ENCODE data around the gene FAM72D.
A peak's percentile ranks its signal among the peaks of the same experiment; 100 is the strongest.
"Not testable (repeated sequence)": the region's sequence is repeated elsewhere in the genome, so short reads cannot be mapped to it uniquely, and the experiment has no call there.

FAM72D gene

DNA sequence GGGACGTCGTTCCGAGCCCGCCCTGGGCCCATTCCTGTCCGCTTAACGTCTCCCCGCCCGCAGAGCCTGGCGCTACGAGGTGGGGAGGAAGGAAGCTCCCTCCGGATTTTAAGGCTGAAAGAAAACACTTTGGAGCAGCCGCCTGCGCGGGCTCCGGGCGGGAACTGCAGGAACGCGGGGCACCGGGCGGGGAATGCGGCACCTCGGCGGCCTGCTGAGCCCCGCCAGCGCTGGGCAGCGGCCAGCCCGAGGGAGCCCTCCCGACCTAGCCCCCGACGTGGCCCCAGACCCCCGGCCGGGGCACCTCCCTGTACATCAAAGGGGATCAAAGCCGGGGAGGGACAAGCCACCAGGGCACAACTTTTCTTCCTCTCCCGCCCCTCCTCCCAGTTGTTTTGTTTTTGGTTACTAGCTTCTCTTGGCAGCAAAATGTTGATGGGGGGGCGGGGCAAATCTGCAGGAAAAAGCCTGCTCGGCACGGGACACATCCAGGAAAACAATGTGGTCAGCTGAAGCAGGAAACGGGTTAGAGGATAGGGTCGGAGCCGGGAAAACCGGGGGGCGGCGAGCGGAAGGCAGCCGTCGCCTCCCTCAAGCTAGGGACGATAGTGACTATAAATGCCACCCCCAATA is 2.1 kb upstream of the FAM72D start:
- peak; percentile 7 for DNase-seq

DNA sequence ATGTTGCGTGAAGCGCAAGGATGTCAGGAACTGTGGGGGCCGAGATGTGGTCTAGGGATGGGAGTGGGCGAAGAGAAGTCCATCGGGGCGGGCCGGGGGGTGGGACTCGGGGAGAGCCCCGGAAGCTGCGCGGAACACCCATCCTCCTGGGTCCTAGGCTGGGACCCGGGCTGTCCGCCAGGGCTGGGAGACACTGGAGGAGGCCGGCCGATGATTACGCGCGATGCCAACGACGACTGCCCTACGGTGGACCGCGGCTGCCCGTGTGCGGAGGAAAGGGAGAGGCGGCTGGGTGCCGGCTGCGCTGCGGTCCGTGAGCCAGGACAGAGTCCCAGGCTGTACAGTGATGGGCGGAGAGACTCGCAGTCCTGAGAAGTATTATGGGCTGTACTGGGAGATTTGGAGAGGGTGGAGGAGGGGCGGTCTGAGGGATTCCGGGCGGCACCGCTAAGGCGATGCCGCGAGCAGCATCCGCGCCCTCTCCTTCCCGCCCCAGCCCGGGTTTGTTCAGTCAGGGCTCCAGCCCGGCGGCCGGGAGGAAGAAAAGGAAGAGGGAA is 1.0 kb upstream of the FAM72D start:
- DNase-seq: peak; percentile 4

DNA sequence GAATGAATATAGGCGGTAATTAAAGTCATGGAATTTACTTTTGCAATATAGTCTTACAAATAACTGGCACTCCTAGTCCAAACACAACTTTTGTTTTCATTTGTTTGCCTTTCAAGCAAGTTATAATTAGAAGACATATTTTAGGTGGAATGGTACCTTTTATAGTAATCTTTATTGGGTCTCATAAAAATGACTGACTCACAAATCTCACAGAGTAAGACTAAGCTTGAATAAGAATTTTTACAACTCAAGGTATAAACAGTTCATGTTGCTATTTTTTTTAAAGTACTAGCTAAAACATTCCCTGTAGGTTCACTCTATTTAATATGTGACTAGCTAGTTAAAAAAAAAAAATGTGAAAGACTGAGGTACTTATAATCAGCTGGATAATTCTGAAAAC is 6.0 kb downstream of the FAM72D start:
- not testable (repeated sequence) for DNase-seq

DNA sequence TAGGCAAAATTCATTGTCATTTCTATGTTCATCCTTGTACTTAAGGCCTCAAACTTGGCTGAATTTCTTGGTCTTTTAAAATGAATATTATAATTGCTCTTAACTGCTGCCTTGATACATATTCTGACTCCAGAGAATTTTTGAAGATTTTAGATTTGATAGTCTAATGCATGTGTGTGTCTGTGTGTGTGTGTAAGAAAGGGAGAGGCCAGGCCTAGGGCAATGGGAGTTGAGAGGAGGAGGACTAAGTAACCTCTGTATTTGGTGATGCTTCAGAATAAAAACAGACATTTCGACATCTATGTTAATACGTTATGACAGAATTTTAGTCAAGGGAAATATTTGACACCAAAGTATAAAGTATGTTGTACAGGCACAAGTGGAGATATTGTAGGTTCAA is 7.5 kb downstream of the FAM72D start:
- DNase-seq: not testable (repeated sequence)

DNA sequence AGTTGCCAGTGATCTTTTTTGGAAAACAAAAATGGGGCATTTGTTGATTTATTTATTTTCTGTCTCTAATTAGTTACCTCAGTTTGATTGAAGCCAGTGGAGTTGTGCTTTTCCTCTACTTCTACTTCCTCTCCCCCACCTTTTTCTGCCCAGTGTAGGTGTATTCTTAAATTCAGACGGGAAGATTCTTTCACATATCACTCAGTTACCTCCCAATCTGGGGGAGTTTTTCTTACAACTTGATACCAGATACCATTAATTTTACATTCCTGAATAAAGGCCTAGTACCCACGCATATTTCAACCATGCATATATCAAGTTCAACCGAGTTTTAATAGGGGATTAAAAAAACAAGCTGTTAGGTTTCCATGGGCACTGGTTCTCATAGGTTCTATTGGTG is 15.9 kb downstream of the FAM72D start:
- not testable (repeated sequence) for DNase-seq

DNA sequence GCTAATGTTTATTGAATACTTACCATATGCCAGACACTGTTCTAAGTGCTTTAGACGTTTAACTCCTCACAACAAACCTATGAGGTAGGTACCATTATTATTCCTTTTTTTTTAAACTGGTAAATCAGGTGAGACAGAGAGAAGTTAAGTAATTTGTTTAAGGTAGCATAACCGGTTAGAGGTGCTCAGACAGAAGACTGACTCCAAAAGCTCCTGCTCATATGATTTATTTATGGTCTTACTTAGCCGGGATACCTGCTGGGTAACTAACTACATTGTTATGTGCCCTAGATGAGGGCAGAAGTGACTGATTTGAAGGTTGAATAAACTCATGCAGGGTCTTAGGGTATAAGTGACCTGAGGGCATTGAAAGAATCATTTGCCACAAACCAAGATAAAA is 16.9 kb downstream of the FAM72D start:
- DNase-seq: not testable (repeated sequence)

DNA sequence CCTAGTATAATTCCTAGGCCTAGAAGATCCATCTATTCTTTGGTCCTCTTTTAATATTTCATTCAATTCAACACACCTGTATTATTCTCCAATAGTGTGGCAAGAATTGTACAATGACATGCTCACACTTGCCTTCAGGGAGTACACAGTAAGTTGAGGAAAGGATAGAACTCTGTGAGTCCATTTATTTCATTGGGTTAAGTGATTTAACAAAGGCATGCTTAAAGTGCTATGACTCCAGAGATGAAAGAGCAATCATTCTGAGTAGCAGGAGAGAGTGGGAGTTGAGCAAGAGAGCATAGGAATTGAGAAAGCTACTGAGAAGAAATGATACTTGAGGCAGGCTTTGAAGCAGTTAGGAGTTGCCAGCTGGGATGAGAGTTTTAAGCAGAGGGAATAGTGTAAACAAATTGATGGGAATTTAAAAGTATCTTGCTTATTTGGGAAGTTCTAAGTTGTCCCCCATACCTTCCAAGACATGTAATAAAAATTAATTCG is 18.8 kb downstream of the FAM72D start:
- not testable (repeated sequence) for DNase-seq

DNA sequence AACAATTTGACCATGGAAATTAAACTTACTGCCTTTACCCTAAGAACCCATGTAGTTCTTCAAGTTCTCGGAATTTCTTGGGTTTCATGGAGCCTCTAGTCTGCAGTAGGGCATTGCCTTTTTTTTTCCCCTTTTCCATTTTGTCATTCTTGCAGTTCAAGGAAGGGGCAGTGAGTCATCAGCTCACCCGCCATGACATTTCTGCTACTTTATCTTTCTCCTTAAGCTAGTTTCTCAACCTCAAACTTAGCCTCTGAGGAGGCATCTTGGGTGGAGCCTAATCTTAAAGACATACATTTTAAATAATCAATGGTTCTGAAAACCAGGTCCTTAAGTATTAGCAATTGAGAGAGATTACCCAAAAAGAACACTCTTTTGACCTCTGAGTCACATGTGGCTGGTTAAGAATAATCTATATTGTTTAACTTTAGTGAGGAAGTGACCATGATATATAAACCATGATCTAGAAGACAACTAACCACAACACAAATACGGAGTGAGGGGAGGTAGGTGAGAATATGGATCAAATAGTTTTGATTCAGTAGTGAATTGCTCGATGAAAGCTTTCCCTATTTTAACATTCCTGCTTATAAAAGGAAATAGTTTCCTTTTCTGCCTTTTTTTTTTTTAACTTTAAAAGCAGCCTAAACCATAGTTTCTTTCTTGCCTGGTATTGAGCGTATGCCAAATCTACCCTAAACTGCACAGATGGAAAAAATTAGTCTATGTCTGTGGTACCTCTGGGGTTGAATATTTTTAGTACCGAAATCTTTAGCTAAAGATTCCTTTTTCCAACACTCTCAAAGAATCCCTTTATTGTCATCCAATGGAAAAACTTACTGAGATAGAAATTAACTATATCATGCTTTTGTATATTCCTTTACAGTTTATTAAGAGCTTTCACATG is 20.1 kb downstream of the FAM72D start:
- not testable (repeated sequence) for DNase-seq

DNA sequence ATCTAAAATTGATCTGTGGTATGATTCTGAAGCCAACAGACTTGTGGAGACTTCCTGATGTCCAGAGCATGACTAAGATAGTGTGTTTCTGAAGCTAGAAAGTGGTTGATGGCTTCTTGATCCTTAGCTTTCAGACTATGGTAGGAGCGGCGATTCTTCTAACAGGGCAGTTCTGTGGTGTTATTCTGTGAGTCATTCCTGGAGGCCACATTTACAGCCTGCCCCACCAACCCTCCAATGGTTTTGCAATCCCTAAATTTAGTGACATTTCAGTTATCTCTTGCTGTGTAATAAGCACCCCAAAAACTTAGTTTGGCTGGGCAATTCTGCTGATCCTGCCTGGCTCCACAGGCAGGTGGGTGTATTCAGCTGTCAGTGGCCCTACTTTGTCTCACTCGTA is 24.1 kb downstream of the FAM72D start:
- DNase-seq: not testable (repeated sequence)

DNA sequence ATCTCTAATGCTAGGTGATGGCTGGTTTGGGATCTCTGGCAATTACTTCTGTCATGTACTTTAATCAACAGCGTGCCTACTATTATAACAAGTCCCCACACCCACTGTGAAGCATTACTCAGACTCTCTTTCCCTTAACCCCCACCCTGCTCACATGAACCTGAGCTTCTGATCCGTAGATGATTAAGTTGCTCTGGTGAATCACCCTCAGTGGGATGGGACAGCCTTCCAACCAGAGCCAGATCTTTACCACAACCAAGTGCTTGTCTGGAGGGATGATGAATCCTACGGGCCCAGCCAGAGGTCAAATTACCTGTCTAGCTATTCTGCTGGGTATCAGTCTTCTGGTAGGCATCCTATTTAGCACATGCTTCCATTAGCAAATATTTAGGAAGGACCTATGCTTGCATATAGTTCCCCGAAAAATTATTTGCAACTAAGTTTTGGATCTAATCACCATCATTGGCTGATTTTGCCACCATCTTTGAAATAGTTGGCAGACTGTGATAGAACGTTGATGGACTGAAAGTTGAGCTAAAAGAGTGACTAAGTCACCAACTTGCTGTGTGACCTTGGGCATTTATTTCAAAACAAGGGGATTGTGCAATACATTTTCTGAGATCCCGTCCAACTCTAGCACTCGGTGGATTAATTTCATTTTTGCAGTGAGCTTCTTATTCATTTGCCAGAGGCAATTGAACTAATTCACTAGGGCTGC is 26.7 kb downstream of the FAM72D start:
- not testable (repeated sequence) for DNase-seq

DNA sequence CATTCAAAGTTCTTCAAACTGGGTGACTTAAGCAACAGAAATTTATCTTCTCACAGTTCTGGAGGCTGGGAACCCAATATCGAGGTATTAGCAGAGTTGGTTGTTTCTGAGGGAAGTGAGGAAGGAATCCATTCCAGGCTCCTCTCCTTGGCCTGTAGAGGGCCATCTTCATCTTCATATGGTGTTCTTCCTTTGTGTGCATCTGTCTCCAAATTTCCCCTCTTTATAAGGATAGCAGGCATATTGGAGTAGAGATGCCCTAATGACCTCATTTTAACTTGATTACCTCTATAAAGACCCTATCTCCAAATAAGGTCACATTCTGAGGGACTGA is 27.3 kb downstream of the FAM72D start:
- DNase-seq: not testable (repeated sequence)

DNA sequence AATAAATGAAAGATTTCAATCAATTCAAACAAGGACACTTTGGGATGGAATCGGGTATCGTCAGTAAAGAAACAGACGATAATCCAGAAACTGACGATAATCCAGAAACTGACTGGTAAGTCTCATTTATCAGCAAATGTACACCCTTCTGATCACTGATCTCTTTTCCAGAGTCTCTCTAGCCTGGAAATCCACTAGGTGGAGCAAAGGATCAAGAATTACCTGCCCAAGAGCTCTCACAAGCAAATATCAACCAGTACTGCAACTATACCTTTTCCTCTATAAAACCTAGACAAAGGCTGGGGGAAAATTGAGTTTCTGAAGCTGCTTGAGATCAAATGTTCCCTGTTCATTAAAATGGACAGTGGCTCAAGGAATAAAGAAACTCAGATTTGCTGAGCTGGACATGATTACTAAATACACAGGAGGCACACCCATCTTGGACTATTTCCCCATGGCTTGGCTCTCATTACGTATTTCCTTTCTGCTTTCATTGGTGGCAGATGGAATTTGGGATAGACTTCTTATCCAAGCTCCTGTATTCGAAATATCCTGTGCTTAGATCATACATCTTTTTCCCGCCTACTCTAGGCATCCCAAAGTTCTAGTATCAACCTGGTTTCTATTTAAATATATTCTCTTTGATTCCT is 28.3 kb downstream of the FAM72D start:
- DNase-seq: not testable (repeated sequence)

DNA sequence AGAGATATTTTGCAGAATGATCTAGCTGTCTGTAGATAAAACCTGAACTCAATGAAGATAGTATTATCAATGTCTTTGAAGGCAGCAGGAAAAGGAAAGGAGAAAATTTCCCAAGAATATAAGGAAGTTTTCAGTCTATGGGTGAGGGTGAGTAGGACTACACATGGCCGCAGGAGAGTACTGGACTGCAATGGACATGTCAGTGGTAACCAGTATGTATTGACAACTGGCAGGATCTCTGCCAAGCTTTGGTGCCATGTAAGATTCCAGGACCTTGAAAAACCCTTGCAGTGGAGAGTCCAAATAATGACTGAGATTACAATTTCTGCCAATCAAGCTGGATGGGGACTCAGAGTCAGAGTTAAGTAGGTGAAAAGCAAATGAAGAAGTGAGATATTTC is 29.3 kb downstream of the FAM72D start:
- DNase-seq: not testable (repeated sequence)

DNA sequence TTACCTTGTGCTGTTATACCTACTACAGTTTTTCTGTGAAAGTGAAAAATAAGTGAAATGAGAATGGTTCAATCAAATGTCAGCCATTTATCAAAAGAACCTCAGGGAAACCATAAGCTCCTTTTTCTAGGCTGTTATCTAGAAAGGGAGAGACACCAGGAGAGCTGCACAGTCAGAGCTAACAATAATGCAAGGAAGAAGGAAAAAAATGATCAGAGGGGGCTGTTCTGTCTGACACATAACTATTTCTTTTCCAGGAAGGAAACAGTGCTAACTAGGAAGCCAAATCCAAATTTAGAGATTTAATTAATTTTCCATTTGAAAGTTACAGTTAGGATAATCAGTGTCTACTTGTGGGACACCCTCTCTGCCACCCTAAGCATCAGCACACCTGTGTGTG is 31.4 kb downstream of the FAM72D start:
- DNase-seq: not testable (repeated sequence)

DNA sequence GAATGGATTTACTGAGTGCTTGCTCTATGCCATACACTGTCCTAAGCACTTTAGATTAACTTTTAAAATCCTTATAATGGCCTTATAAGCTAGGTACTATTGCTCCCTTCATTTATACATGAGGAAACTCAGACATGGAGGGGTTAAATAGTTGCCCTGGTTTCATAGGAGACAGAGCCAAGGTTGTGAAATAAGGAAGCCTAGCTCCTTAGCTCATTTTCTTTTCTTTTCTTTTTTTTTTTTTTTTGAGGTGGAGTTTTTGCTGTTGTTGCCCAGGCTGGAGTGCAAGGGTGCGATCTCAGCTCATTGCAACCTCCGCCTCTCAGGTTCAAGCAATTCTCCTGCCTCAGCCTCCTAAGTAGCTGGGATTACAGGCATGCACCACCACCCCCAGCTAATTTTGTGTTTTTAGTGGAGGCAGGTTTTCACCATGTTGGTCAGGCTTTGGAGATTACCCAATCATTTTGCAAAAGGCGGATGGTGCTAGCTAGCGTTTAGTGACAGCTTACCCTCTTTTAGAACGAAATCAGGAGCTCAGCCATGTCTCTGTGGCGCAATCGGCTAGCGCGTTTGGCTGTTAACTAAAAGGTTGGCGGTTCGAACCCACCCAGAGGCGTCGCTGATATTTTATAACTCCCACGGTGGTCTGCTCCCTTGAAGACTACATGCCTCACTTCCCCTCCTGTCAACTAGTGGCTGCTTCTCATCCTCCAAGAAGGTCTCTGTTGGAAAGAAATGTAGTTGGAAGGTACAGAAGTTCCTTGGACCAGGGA is 33.1 kb downstream of the FAM72D start:
- DNase-seq: peak; percentile 2

DNA sequence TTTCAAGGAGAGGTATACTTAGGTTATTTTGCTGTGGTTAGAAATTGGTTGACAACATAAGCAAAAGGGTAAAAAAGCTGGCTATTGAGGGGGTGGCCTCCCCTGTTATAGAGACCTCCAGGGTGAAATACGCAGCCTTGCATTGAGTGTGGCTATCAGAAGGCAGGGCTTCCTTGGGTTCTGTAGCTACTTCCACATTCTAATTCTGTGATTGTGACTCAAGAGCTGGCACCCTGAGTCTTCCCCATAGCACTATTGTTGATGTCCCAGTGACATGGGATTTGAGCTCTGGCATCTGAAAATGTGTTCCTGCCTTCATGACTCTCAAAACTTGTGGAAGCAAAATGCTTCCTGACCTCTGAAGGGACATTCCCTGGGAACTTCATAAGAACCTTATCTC is 38.7 kb downstream of the FAM72D start:
- DNase-seq: not testable (repeated sequence)

DNA sequence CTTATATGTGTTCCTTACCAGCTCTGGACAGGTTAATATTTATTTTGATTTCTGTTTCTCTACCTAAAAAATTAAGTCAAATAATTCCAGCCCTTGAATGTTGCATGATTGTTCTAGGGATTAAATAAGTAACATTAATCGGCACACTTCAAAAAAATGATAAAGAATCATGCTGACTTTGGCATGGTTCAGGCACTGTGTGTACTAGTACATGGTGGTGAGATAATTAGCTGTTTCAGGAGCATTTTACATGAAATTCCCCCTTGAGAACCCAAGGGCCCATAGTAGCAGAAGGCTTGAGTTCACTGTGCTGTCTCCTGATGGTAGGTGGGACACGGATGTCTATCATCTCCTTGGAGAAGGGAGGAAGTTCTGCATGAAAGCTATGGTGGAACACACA is 44.8 kb downstream of the FAM72D start:
- DNase-seq: not testable (repeated sequence)

DNA sequence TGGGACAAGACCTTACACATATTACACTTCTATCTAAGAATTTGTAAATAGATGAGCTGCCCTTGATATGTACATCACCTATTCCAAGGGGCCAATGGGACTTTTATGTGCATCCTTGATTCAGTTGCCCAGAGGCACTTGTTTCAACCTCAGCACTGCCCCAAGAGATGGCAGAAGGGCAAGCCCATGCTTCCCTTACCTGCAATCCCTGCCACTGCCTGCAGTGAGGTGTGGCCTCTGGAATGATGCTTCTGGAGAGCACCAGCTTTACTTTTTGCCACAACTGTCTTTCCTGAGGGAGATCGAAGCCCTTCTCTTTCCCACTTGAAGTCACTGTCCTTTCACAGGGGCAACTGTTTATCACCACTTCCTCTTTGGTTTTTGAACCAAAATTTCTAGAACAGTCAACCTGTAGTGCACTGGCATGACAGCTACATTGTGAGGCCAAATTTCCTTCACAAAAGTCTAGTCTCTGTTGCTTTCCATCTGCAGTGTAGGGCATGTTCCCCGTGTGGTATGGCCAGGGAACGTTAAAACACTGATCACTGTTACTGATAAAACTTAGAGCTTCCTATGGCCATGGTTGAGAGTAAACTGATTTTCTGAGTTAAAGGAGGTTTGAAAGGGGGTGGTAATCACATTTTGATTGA is 48.6 kb downstream of the FAM72D start:
- DNase-seq: not testable (repeated sequence)

DNA sequence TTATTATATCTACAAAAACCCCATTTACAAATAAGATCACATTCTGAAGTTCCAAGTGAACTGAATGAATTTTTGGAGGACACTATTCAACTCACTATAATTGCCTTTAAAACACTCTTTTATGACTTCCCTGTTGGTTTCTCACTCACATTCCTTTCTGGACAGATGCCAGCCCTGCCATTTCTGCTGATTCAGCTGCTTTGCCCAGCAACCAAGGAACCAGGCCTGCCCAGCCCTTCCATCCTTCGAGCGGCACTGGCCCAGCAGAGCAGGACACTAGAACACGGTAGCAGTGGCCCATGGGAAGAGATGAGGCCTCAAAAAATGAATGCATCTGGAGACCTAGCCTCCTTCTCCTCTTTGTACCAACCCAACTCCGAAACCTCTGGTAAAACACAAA is 50.5 kb downstream of the FAM72D start:
- not testable (repeated sequence) for DNase-seq

DNA sequence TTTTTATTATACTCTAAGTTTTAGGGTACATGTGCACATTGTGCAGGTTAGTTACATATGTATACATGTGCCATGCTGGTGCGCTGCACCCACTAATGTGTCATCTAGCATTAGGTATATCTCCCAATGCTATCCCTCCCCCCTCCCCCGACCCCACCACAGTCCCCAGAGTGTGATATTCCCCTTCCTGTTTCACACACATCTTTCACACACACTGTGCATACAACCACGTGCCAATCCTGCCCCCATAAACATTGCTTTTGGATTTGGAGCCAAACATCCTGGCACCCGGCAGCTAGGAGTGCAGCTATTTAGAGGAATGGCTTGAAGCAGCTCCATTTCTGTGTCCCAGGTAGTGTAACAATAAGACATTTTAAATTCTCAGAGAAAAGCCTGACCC is 51.4 kb downstream of the FAM72D start:
- DNase-seq: not testable (repeated sequence)

DNA sequence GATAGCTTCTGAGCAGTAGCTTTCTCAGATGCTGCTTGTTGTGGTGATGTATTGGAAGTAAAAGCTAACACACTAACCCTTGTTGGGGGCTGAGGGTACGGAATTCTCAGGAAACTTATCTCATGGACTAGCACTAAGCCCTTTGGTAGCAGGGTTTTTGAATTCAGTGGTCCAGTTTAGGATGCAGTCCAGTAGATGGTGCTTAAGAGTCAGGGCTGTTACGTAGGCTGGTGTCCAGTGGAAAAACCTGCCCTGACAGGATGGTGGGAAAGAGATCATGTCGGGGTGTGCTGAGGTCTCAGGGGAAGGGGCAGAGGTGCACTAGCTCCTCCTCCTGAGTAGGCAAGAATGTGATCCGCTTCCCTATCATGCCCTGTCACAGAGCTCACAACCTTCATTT is 59.6 kb downstream of the FAM72D start:
- not testable (repeated sequence) for DNase-seq

All from activated CD4-positive, alpha-beta T cell treated with anti-CD3 and anti-CD28 coated beads for 48 hours (primary cell).